ENCODE measurements around the gene PPA1. TPM values are rescaled to one million over a fixed set of nuclear protein-coding genes. Genes with fewer than 3 reads are reported as not detected.
A peak's percentile ranks its signal among the peaks of the same experiment; 100 is the strongest.
"Not testable (repeated sequence)": the region's sequence is repeated elsewhere in the genome, so short reads cannot be mapped to it uniquely, and the experiment has no call there.

The PPA1 gene
- total RNA-seq, 2 donors from 2014 or later: 113 to 118 TPM

GRCh38 chr10:70257816-70258215, 24.6 kb upstream of the PPA1 start:
- DNase-seq: not testable (repeated sequence)

GRCh38 chr10:70256463-70256862, 23.2 kb upstream of the PPA1 start:
- no peak for DNase-seq
- intact Hi-C loops (cut with DNase I): no loop called here
- ATAC-seq: no peak

More at GRCh38 chr10:70257816-70258215, 24.6 kb upstream of the PPA1 start:
- ATAC-seq: peak in 1 of 2 donors; percentile 9
- intact Hi-C loops (cut with DNase I): not testable (repeated sequence)

GRCh38 chr10:70255329-70256299, 22.4 kb upstream of the PPA1 start:
- DNase-seq: no peak
- intact Hi-C loops (cut with DNase I): no loop called here
- peak; percentile 17 to 39 for ATAC-seq

- no peak for ATAC-seq
- intact Hi-C loops (cut with DNase I): no loop called here
- no peak for DNase-seq
Observed at GRCh38 chr10:70254778-70255328, 21.6 kb upstream of the PPA1 start.

- intact Hi-C loops (cut with DNase I): no loop called here
- DNase-seq (no peak), ATAC-seq (no peak)
Observed at GRCh38 chr10:70253878-70254765, 20.9 kb upstream of the PPA1 start.

- intact Hi-C loops (cut with DNase I): no loop called here
- ATAC-seq (no peak), DNase-seq (no peak)
Observed at GRCh38 chr10:70250961-70251680, 17.9 kb upstream of the PPA1 start.

GRCh38 chr10:70247360-70247759, 14.1 kb upstream of the PPA1 start:
- DNase-seq (no peak), ATAC-seq (no peak)
- intact Hi-C loops (cut with DNase I): no loop called here

GRCh38 chr10:70241081-70241480, 7.9 kb upstream of the PPA1 start:
- DNase-seq (no peak), ATAC-seq (no peak)
- intact Hi-C loops (cut with DNase I): no loop called here

- not testable (repeated sequence) for ATAC-seq
Observed at GRCh38 chr10:70239986-70240385, 6.8 kb upstream of the PPA1 start.

GRCh38 chr10:70239077-70239976, 6.1 kb upstream of the PPA1 start:
- DNase-seq; ATAC-seq; intact Hi-C loops (cut with DNase I): not testable (repeated sequence)

More at GRCh38 chr10:70239986-70240385, 6.8 kb upstream of the PPA1 start:
- intact Hi-C loops (cut with DNase I); DNase-seq: not testable (repeated sequence)

GRCh38 chr10:70237958-70238536, 4.8 kb upstream of the PPA1 start:
- DNase-seq; intact Hi-C loops (cut with DNase I); ATAC-seq: not testable (repeated sequence)

- ATAC-seq: peak in 1 of 2 donors; percentile 18
- intact Hi-C loops (cut with DNase I): no loop called here
- no peak for DNase-seq
Observed at GRCh38 chr10:70234668-70235447, 1.6 kb upstream of the PPA1 start.

GRCh38 chr10:70233939-70234300, 691 bp upstream of the PPA1 start:
- DNase-seq (no peak), ATAC-seq (no peak)
- intact Hi-C loops (cut with DNase I): no loop called here

GRCh38 chr10:70232859-70233108, 445 bp downstream of the PPA1 start:
- DNase-seq (no peak), ATAC-seq (no peak)
- intact Hi-C loops (cut with DNase I): no loop called here

GRCh38 chr10:70232155-70232858, 922 bp downstream of the PPA1 start:
- peak; percentile 27 to 28 for ATAC-seq
- intact Hi-C loops (cut with DNase I): no loop called here
- DNase-seq: peak; percentile 43

- ATAC-seq: no peak
- DNase-seq: no peak
- intact Hi-C loops (cut with DNase I): loop anchor here (10.0 kb wide), 2 partner anchors 46 to 316 kb away; no protein-coding TSS in a partner anchor
Observed at GRCh38 chr10:70228491-70228890, 4.7 kb downstream of the PPA1 start.

Data from left cardiac atrium (tissue), 4 donors.